NCI-H1092 treated with DMSO at 0.1 percent for 48 hours (cell line): Measurements from ENCODE around the gene KIRREL3.
A peak's percentile ranks its signal among the peaks of the same experiment; 100 is the strongest.

ENCODE experiments used
- DNase-seq: peaks from one replicate; lab custom pipeline; 2025; lab: John Stamatoyannopoulos, UW

The KIRREL3 gene

GRCh38 chr11:126997196-126997595 is 3.4 kb downstream of the KIRREL3 start:
- DNase-seq: no peak

GRCh38 chr11:126996036-126996804 is 4.3 kb downstream of the KIRREL3 start:
- DNase-seq: no peak

GRCh38 chr11:126993599-126993998 is 7.0 kb downstream of the KIRREL3 start:
- DNase-seq: no peak

GRCh38 chr11:126992804-126993111 is 7.8 kb downstream of the KIRREL3 start:
- no peak for DNase-seq

GRCh38 chr11:126992065-126992803 is 8.3 kb downstream of the KIRREL3 start:
- DNase-seq: no peak

- DNase-seq: no peak
Measured at GRCh38 chr11:126991596-126991995, 9.0 kb downstream of the KIRREL3 start.

- DNase-seq: no peak
Measured at GRCh38 chr11:126990716-126991480, 9.7 kb downstream of the KIRREL3 start.

- peak; percentile 81 for DNase-seq
Measured at GRCh38 chr11:126989942-126990715, 10.4 kb downstream of the KIRREL3 start.

- DNase-seq: no peak
Measured at GRCh38 chr11:126988655-126989054, 11.9 kb downstream of the KIRREL3 start.

GRCh38 chr11:126981635-126982034 is 18.9 kb downstream of the KIRREL3 start:
- no peak for DNase-seq

- peak; percentile 97 for DNase-seq
Measured at GRCh38 chr11:126978911-126979310, 21.7 kb downstream of the KIRREL3 start.

GRCh38 chr11:126978165-126978564 is 22.4 kb downstream of the KIRREL3 start:
- no peak for DNase-seq

- DNase-seq: no peak
Measured at GRCh38 chr11:126973051-126973450, 27.5 kb downstream of the KIRREL3 start.

GRCh38 chr11:126971305-126971704 is 29.3 kb downstream of the KIRREL3 start:
- no peak for DNase-seq

GRCh38 chr11:126969865-126970479 is 30.6 kb downstream of the KIRREL3 start:
- peak; percentile 51 for DNase-seq

- no peak for DNase-seq
Measured at GRCh38 chr11:126968915-126969314, 31.7 kb downstream of the KIRREL3 start.

- DNase-seq: no peak
Measured at GRCh38 chr11:126965331-126965730, 35.2 kb downstream of the KIRREL3 start.

- no peak for DNase-seq
Measured at GRCh38 chr11:126963603-126964363, 36.8 kb downstream of the KIRREL3 start.

GRCh38 chr11:126963115-126963514 is 37.5 kb downstream of the KIRREL3 start:
- no peak for DNase-seq

- no peak for DNase-seq
Measured at GRCh38 chr11:126959700-126960099, 40.9 kb downstream of the KIRREL3 start.

GRCh38 chr11:126956635-126957034 is 43.9 kb downstream of the KIRREL3 start:
- no peak for DNase-seq
